Measurements from ENCODE around the gene AARS2.

GRCh38 chr6:44329858-44330257 is 16.7 kb upstream of the AARS2 start:
- TF ChIP-seq POLR2AphosphoS5 (IDR thresholded peaks at IDR 0.05) (no peak), POLR2A (IDR thresholded peaks at IDR 0.05) (no peak), EP300 (IDR thresholded peaks at IDR 0.05) (no peak)
- TF ChIP-seq, protein P1, sequence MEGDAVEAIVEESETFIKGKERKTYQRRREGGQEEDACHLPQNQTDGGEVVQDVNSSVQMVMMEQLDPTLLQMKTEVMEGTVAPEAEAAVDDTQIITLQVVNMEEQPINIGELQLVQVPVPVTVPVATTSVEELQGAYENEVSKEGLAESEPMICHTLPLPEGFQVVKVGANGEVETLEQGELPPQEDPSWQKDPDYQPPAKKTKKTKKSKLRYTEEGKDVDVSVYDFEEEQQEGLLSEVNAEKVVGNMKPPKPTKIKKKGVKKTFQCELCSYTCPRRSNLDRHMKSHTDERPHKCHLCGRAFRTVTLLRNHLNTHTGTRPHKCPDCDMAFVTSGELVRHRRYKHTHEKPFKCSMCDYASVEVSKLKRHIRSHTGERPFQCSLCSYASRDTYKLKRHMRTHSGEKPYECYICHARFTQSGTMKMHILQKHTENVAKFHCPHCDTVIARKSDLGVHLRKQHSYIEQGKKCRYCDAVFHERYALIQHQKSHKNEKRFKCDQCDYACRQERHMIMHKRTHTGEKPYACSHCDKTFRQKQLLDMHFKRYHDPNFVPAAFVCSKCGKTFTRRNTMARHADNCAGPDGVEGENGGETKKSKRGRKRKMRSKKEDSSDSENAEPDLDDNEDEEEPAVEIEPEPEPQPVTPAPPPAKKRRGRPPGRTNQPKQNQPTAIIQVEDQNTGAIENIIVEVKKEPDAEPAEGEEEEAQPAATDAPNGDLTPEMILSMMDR (IDR thresholded peaks at IDR 0.05), result no peak

Data from gastroesophageal sphincter (tissue), 3 donors.